ENCODE measurements around the gene OSBPL10.

GRCh38 chr3:31859245-31859644 lies 121.8 kb downstream of the OSBPL10 start:
- TF ChIP-seq, protein P1, sequence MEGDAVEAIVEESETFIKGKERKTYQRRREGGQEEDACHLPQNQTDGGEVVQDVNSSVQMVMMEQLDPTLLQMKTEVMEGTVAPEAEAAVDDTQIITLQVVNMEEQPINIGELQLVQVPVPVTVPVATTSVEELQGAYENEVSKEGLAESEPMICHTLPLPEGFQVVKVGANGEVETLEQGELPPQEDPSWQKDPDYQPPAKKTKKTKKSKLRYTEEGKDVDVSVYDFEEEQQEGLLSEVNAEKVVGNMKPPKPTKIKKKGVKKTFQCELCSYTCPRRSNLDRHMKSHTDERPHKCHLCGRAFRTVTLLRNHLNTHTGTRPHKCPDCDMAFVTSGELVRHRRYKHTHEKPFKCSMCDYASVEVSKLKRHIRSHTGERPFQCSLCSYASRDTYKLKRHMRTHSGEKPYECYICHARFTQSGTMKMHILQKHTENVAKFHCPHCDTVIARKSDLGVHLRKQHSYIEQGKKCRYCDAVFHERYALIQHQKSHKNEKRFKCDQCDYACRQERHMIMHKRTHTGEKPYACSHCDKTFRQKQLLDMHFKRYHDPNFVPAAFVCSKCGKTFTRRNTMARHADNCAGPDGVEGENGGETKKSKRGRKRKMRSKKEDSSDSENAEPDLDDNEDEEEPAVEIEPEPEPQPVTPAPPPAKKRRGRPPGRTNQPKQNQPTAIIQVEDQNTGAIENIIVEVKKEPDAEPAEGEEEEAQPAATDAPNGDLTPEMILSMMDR (conservative IDR thresholded peaks at IDR 0.05 in 1 of 2, IDR thresholded peaks at IDR 0.05 in 1 of 2; ENCODE audit: low read depth in 1 of 2, low read length in 2 of 2) = no peak
- no peak for TF ChIP-seq EZH2 (IDR thresholded peaks at IDR 0.05; ENCODE audit: low read length, missing control alignments)

Data from fibroblast of lung (primary cell).